GF-D8 (cell line): Measurements from ENCODE around the gene CCL1.

ENCODE experiments used
- DNase-seq: peaks from one replicate; lab custom pipeline; 2025; lab: John Stamatoyannopoulos, UW

CCL1 gene

GRCh38 chr17:34363183-34363661, at the start of gene CCL1:
TSS of gene CCL1 (minus strand) at chr17:34363233. CDS start at chr17:34363161, 72 bp downstream.
- no peak for DNase-seq

DNA sequence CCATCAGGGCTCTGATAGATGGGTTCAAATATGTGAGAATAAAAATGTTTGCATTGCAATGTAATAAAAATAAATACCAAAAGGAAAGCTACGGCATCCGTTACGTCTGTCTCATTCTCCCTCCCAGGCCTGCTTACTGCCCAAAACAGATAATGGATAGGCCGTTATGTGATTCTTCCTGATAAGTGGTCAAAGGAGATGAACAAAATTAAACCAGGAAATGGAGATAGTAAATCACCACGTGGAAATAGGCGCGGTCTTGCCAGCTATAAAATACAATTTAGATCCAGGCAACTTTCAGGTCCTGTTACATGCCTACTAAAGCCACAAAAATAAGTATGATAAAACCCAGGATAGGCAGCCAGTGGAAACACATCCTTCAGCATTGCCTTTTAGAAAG, 49.5 kb upstream of the CCL1 start:
- DNase-seq, result no peak

DNA sequence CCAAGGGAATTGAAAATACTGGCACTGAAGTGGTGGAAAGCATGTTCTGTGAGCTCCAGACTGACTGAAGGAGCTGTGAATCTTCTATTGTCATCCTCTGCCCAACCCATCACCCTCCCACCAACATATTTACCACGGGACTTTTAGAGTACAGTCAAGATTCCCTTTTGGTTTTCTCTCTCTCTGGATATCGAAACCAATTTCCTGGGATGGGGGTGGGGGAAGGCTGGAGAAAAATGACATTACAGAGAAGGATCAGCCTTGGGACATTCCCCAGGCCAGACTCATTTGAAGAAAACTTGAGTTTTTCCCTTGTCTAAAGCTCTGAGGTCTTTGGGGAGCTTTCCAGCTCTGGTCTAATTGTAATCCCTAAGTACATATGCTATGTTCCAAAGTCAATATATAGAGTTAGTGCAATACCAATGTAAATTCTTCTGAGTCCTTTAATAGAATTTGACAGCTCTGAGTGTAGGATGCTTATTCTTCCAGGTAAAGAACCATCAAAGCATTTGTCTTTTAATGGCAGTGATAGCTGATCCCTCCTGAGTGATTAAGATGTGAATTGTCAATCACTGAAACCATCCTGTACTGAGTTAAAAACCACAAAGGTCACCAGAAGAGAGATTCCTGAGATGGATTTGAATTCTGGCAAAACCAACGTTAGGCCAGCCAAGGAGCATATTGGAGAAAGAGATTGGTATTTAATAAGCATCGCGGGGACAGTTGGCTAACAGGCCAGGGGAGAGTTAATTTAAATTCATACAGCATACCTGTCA, 48.8 kb upstream of the CCL1 start:
- DNase-seq, result no peak

DNA sequence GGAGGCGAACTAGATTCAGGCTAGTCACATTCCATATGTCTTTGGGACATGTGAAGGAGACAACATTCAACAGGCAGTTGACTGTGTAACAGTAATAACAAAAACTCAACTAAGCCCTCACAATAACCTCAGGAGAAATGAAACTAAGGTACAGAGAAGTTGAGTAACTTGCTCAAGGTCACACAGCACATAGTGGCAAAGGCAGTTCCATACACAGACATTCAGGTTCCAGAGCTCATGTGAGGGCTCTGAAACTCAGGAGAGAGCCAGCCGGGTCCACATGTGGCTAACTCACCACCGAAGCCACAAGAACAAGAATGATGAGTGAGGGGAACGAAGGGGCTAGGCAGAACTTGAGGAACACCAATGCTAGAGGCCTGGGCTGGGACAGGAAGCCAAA, 46.3 kb upstream of the CCL1 start:
- DNase-seq, result no peak

DNA sequence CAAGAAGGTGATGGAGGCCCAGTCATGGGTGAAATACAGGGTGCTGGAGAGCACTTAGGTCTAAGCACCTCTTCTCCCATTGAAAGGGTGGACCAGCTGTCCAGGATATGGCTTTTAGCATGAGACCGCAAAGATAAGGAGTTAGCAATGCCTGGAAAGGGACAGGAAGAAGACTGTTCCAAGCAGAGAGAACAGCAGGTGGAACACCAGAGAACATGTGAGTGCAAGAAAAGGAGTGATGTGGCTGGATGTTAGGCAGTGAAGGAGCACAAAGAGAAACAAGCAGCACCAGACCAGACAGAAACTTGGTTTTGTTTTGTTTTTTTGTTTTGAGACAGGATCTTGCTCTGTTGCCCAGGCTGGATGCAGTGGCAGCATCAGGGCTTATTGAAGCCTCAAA, 45.4 kb upstream of the CCL1 start:
- DNase-seq, result no peak

GRCh38 chr17:34406226-34406625, 43.2 kb upstream of the CCL1 start:
- DNase-seq, result no peak

DNA sequence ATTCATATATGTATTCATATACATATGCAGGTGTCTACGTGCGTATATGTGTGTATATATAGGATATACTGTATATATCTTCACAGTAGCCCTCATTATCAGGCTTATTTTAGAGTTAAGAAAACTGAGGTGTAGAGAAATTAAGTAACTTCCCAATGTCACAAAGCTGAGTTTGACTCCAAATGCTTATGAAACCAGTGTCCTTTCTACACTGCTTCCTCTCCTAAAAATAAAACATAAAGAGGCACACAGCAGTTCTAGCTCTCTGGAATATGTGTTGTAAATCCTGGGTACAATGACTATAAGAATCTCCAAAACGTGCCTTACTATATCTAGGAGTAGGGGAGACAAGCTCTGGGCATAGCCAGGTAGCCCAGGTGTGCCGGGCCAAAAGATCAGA, 40.0 kb upstream of the CCL1 start:
- no peak for DNase-seq

- DNase-seq, result no peak
Measured at GRCh38 chr17:34401165-34401564, 38.1 kb upstream of the CCL1 start.

- DNase-seq, result no peak
Measured at GRCh38 chr17:34400301-34400931, 37.4 kb upstream of the CCL1 start.

DNA sequence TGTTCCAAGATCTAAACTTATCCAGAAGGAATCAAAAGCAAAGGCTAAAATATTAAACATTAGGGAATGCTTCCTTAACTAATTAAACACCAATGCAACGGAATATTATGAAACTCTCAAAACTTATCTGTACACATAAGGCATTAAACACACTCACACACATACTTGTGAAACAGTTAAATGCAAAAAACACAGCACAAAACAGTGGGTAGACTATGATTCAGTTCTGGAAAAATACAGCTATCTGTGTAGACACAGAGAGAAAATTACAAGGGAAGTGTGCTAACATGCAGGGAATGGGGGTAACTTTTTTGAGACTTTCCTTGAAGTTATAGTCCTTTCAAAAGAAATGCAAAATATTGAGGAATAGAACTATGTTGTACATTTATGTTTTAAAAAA, 36.7 kb upstream of the CCL1 start:
- DNase-seq, result no peak

DNA sequence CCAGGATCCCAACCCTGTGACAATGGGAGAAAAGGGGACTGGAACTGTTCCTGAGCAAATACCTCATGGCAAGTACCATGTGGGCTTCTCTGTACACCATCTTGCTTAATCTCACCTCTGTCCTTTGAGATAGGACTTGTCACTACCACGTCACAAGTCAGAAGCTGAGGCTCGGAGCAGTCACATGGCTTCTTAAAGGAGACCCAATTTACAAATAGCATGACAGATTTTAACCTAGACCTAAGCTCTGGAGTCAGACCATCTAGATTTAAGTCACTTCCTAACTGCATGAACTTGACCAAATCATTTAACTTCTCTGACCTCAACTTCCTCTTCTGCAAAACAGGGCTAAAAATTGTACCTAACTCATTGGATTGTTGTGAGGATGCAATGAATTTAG, 36.0 kb upstream of the CCL1 start:
- DNase-seq, result no peak

DNA sequence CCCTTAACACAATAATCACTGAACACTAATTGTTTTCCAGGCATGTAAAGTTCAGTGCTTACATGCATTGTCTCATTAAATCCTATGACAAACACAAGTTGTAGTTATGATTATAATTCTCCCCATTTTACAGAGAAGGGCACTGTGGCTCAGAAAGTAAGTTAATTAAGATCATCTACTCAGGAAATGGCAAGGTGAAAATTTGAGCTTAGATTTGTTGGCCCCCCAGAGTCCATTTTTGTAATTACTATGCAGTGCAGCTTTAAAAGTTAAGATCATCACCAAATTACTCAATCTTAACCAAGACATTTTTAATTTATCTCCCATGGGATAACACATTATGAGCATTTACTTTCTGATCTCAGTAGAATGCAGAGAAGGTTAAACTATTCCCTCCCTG, 34.2 kb upstream of the CCL1 start:
- DNase-seq, result no peak

- no peak for DNase-seq
Measured at GRCh38 chr17:34393401-34393800, 30.4 kb upstream of the CCL1 start.

DNA sequence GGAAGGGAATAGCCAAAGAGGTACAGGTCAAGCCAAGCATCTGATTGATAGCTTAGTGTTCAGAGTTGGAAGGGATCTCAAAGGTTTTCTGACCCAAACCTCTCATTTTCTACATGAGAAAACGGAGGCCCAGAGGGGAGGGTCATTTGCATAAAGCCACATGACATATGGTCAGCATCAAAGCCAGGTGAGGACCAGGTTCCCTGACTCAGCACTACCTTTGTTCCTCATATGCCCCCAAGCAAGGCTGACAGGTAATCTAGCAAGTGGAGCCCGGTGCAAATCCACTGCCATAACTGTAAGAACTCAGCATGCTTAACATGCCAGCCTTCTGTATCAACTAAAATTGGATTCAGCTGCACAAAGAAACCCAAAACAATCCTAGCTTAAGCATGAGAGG, 28.2 kb upstream of the CCL1 start:
- no peak for DNase-seq

DNA sequence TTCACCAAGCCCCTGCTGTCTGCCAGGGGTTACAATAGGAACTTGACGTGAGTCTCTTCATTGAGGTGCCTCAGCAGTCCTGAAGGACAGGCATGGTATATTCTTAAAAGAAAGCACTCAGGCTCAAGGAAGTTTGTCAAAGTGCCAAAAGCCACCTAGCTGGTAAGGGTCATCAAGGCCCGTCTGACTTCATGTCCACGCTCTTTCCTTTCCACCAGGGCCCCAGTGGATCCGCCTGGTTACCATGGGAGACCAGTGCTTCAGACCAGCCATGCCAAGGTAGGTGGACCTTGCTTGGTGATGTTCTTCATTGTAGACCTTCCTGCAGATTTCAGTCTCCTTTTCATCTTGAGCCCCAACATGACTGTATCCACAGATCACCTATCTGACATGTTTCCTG, 27.6 kb upstream of the CCL1 start:
- DNase-seq, result no peak

DNA sequence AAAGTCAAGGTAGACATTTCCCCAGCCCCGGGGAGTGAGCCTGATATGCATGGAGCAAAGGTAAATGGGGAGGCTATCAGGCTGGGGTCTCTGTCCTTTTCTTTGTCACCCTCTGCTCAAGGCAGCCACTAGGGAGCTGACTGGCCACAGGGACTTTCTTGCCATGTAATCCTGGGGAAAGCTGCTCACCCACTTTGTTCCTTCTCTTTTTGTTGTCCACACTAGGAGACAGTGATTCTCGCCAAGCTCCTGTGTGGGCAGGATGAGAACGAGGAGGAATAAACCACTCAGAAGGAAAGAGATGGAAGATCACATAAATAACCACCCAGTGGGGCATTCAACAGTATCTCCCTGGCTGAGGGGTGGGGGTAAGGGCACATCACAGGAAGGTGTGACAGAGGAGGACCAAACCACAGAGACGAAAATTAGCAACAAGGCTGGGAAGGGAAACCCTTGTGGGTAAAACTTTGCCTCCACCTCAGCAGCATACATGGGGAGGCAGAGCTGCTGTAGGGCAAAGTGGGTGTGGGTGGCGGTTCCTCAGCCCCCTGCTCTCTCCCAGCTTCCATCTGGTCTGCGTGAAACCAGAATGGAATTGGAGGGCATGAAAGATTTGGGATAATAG, 26.2 kb upstream of the CCL1 start:
- DNase-seq, result no peak

- DNase-seq, result no peak
Measured at GRCh38 chr17:34387566-34387965, 24.5 kb upstream of the CCL1 start.

DNA sequence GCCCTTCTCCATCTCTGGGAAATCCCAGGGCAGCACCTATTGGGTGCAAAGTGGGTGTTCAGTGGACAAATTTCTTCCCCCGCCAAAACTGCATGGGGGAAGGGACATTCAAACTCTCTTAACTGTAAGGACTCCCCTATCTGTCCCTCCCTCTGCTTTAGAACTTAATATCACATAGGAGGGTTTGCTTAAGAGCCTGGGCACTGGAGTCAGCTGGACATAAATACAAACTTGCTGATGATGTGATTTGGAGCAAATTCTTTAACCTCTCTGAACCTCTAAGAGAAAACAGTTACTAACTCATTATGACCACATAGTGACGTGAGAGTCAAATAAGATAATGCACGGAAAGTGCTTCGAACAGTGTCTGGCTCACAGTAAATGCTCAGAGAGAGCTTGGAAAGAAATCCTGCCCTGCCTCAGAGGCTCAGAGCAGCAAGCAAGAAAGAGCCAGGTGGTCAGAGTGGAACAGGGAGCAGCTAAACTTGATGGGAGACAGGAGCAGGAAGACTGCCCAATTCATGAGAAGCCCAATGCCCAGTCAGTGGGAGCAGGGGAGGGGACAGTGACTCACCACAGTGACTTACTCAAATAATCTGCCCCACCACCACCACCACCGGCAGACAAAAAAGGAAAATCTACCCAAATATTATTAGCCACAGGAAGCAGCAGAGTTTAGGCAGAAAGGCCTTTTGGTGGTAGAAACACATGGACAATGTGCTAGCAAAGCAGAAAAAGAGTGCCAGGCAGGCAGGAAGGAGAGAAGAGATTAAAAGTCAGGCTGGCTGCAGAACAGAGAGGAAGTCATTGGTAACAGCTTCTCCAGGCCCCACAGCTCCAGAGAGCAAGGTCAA, 23.9 kb upstream of the CCL1 start:
- no peak for DNase-seq

DNA sequence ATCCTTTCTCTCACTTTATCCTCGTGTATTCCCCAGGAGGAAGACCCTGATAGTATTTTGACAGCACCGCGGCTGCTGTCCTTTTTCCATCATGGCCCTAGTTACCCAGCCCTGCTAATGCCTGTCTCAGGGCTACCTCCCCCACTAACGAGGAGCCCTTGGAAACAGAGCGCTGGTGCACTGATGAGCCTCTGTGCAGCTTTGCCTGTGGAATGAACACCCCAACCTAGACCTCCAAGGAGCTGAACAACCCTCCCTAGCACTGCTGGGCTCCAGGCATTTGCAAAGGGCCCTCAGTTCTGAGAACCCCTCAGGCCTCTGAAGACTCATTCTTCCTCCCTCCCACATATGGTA, 23.3 kb upstream of the CCL1 start:
- no peak for DNase-seq

GRCh38 chr17:34384822-34385605, 22.0 kb upstream of the CCL1 start:
- no peak for DNase-seq

DNA sequence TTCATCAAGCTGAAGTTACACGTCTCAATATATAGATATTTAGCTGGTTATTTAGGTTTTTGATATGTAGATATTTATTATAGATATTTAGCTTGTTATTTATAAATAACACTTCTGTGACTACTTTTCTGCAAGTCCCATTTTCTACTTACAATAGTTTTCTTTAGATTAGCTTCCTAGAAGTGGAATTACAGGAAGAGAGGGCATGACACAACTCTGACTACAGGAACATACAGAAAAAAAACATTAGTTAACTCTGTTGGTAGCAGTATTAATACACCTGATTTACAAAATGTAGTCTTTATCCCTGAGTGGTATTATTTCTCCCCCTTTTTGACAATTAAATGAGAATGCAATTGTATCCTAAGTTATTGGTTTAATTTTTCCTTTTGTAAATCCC, 21.2 kb upstream of the CCL1 start:
- DNase-seq, result no peak

DNA sequence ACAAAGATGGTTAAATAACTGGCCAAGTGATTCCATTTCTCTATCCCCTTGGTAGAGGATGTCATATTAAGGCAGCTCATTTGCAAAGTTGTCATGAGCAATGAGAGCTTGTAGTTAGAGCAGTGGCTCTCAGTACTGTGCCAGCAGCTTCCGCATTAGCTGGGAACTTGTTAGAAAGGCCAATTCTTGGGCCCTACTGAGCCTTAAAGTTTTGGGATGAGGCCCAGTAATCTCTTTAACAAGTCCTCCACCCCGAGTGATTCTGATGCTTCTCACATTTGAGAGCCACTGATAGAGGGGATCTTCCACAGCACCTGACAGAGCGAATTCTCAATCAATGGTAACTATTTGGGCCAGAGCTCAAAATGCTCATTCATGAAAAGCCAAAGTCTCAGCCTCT, 20.2 kb upstream of the CCL1 start:
- no peak for DNase-seq
